ENCODE measurements around the gene RRAGD.

DNA sequence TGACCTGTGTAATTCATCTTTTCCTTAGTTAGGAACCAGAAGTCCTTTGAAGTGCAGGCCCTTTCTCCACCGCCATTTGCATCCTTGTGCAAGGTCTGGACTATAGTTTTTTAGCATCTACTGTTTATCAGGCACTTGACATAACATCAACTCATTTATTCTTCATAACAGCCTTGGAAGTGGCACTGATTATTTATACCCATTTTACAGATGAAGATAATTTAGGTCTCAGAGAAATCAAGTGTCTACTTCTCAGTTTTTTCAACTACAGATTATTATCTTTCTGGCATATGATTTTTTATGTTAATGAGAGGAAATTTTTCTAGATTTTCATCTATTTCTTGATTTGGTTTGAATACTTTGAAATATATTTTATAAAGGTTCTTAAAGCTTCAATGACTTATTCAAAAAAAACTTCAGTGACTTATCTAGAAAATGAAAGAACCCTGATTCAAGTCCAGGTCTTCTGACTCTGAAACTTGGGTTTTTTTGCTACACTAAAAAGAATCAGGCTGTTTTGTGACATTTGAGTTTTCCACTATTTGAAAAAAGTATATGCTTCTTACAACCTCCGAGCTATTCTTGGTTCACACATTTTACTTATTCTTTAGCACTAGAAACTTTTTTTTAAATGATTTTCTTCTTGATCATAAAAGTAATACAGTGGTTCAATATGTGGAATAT, 56.4 kb downstream of the RRAGD start:
- TF ChIP-seq POLR2A (IDR thresholded peaks at IDR 0.05) = no peak
- TF ChIP-seq EP300 (IDR thresholded peaks at IDR 0.05) = no peak
- TF ChIP-seq, protein P1, sequence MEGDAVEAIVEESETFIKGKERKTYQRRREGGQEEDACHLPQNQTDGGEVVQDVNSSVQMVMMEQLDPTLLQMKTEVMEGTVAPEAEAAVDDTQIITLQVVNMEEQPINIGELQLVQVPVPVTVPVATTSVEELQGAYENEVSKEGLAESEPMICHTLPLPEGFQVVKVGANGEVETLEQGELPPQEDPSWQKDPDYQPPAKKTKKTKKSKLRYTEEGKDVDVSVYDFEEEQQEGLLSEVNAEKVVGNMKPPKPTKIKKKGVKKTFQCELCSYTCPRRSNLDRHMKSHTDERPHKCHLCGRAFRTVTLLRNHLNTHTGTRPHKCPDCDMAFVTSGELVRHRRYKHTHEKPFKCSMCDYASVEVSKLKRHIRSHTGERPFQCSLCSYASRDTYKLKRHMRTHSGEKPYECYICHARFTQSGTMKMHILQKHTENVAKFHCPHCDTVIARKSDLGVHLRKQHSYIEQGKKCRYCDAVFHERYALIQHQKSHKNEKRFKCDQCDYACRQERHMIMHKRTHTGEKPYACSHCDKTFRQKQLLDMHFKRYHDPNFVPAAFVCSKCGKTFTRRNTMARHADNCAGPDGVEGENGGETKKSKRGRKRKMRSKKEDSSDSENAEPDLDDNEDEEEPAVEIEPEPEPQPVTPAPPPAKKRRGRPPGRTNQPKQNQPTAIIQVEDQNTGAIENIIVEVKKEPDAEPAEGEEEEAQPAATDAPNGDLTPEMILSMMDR (IDR thresholded peaks at IDR 0.05) = no peak
- no peak for TF ChIP-seq POLR2AphosphoS5 (IDR thresholded peaks at IDR 0.05)
